Fibroblast of pulmonary artery (primary cell): ENCODE data around the gene C4BPA.

ENCODE experiments used
- DNase-seq: peaks from one replicate; pipeline ENCODE4 v3.0.0-alpha.2; 2010; ENCODE audit warnings: low read depth
- H3K4me3 ChIP-seq: replicated peaks from 2 replicates; pipeline ENCODE4 v1.5.1; 2011; ENCODE audit warnings: low read depth, mild to moderate bottlenecking, control low read depth, low read length, moderate library complexity
- TF ChIP-seq, protein P1 (sequence below): IDR thresholded peaks from 2 replicates; pipeline ENCODE4 v1.5.1; 2011; ENCODE audit warnings: mild to moderate bottlenecking, control low read depth, low read length, inconsistent platforms; ENCODE audit errors: missing control alignments

Gene C4BPA

DNA sequence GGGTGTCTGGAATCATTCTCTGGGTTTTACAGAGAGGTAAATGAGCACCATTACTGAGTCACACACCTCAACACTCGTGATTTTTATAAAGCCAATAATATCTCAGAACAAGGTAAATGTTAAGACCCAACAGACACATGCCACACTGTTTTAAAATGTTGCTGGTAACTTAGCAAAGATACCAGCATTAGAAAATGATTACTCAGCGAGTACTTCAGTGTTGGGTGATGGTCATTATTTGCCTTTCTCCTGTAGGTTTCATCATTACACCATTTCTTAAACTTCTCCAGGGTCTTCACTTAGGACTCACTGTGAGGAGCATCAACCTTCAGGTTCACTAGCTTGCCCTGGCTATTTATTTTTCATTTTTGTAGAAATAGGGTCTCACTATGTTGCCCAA is 22.2 kb upstream of the C4BPA start:
- DNase-seq = no peak
- H3K4me3 ChIP-seq = no peak overlapping the region
- TF ChIP-seq, protein P1, sequence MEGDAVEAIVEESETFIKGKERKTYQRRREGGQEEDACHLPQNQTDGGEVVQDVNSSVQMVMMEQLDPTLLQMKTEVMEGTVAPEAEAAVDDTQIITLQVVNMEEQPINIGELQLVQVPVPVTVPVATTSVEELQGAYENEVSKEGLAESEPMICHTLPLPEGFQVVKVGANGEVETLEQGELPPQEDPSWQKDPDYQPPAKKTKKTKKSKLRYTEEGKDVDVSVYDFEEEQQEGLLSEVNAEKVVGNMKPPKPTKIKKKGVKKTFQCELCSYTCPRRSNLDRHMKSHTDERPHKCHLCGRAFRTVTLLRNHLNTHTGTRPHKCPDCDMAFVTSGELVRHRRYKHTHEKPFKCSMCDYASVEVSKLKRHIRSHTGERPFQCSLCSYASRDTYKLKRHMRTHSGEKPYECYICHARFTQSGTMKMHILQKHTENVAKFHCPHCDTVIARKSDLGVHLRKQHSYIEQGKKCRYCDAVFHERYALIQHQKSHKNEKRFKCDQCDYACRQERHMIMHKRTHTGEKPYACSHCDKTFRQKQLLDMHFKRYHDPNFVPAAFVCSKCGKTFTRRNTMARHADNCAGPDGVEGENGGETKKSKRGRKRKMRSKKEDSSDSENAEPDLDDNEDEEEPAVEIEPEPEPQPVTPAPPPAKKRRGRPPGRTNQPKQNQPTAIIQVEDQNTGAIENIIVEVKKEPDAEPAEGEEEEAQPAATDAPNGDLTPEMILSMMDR = no peak

GRCh38 chr1:207084232-207084631 is 19.8 kb upstream of the C4BPA start:
- no peak for DNase-seq
- H3K4me3 ChIP-seq = no peak overlapping the region
- TF ChIP-seq, protein P1 = no peak

DNA sequence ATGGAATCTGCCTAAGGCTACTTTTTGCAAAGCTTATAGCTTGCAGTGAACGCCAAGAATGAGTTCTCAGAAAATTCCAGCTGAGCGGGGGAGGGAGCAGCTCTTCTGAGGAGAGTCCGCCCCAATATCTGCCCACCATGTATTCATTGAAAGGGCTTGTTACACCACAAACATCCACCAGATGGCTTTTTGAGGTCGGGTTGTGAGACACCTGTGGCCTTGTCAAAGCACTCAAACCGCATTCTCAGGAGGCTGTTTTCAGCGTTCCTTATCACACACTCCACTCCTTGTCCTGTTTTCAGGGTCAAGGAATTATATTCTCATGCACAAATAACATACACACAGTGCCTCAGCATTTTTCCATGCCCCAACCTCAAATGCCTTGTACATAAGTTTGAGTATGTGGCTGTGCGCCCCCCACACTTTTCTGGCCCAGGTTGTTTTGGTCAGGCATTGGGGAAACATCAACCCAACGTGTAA is 19.3 kb upstream of the C4BPA start:
- no peak overlapping the region for H3K4me3 ChIP-seq
- peak; percentile 75 for DNase-seq
- TF ChIP-seq, protein P1 = peak; percentile 78

DNA sequence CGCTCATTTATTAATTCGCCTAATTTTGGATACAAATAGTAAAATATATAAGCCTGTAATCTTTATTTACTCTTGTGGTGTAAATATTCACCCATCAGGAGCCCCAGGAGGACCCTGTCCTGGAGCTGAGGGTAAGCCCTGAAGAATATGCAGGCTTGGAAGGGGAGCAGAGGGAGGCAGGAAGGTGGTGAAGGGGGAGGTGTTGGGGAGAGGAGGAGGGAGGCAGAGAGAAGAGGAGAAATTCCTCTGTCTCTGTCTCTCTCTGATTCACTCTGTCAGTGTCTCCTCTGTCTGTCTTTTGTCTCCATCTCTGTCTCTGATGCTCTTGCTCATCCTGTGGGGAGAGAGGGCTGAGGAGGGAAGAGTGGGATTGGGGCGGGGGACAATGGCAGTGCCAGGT is 18.1 kb upstream of the C4BPA start:
- DNase-seq = no peak
- TF ChIP-seq, protein P1 = no peak
- no peak overlapping the region for H3K4me3 ChIP-seq

GRCh38 chr1:207088161-207088560 is 15.9 kb upstream of the C4BPA start:
- no peak overlapping the region for H3K4me3 ChIP-seq
- peak; percentile 14 for DNase-seq
- TF ChIP-seq, protein P1 = no peak

DNA sequence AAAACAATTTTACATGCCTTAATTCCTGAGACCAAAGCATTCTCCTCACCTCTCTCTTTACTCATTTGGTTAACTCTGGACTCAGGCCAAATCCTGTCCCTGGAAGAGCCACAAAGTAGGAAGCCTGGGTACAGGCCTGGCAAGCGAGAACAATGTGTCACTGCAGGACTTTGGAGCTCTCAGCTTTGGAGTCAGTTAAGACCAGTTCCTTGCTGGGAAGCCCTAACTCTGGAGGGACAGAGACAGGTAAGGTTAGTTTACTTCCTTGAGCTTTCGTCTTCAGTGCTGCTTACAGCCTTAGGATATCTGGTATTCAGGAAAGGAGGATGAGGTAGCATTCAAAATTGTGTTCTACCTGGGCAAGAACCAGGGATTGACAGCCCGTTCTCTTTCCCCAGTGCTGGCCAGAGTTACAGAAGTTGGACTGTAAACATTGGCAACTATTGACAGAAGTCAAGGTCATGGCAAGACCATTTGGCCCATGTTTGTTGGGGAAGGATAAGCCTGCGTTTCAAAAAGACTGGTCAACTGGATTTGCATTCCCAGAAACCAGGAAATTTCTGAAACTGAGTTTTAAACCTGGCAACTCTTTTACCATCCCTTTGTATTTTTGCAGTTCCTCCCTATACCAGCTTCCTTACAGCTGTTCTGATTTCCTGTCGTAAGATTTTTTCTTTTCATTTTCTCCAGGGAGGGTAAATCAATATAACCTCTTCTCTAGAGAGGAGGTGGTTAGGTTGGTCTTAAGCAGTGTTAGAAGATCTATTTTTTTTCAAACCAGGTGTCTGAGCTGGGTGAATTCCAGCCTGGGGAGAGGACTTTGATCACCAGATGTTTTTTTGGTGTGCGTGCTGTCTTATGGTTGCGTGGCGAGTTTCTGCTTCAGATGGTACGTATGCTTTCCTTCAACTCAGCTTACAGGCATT is 15.1 kb upstream of the C4BPA start, which contains the start of gene C4BPB:
Gene C4BPB, plus strand, starts transcription at position 160 of the 926 bp plus-strand sequence. Its CDS starts 672 bp downstream, at position 832.
- DNase-seq = no peak
- TF ChIP-seq, protein P1 = no peak
- no peak within 1 kb of the TSS for H3K4me3 ChIP-seq
